ENCODE results near the gene GALNT10.

The GALNT10 gene

GRCh38 chr5:154344461-154344860, 153.9 kb downstream of the GALNT10 start:
- Histone ChIP-seq H3K4me2 (ENCODE audit: low read length) (no peak overlapping the region), H2BK120ac (ENCODE audit: insufficient read depth, low read length, poor library complexity) (no peak overlapping the region), H2BK12ac (ENCODE audit: low read length) (no peak overlapping the region), H4K91ac (ENCODE audit: low read depth, low read length) (no peak overlapping the region), H3K23ac (ENCODE audit: low read length) (no peak overlapping the region), H3K36me3 (ENCODE audit: control insufficient read depth in 1 of 2, insufficient read depth in 2 of 2, low read length in 2 of 2) (peaks cover 2% of the 10 kb centered on the region in 2 experiments), H3K4me3 (ENCODE audit: low read depth, low read length) (no peak overlapping the region), H4K8ac (ENCODE audit: low read depth, low read length) (no peak overlapping the region), H3K4me1 (ENCODE audit: control insufficient read depth in 1 of 2, insufficient read depth in 2 of 2, low read length in 2 of 2) (peaks cover 0 to 2% of the 10 kb centered on the region in 2 experiments), H2AK5ac (ENCODE audit: low read length) (no peak overlapping the region), H3K9ac (ENCODE audit: low read length) (no peak overlapping the region), H3K4ac (ENCODE audit: low read depth, low read length) (no peak overlapping the region), H3K14ac (ENCODE audit: low read length) (no peak overlapping the region), H4K12ac (ENCODE audit: low read depth, low read length) (no peak overlapping the region), H3K9me3 (ENCODE audit: insufficient read depth, low read depth, low read length) (no peaks in the 10 kb centered on the region), H3K27ac (ENCODE audit: low read depth, low read length) (no peak overlapping the region), H3K27me3 (ENCODE audit: insufficient read depth, low read length) (no peaks in the 10 kb centered on the region), H2AFZ (ENCODE audit: insufficient read depth, low read length, poor library complexity) (no peak overlapping the region), H3K79me2 (ENCODE audit: control insufficient read depth, insufficient read depth, low read length, poor library complexity) (no peaks in the 10 kb centered on the region), H3K79me1 (ENCODE audit: low read length) (peaks cover 2% of the 10 kb centered on the region), H3K18ac (ENCODE audit: low read length) (no peak overlapping the region), H2BK5ac (ENCODE audit: low read depth, low read length, poor library complexity) (no peak overlapping the region)
- no peak for DNase-seq
- WGBS (ENCODE audit: extremely low coverage, insufficient coverage, insufficient read length): 100% methylated on average over 3 of the region's 5 CpGs

GRCh38 chr5:154345255-154345952, 154.9 kb downstream of the GALNT10 start:
- Histone ChIP-seq H4K12ac (ENCODE audit: low read depth, low read length) (no peak overlapping the region), H3K14ac (ENCODE audit: low read length) (no peak overlapping the region), H2AFZ (ENCODE audit: insufficient read depth, low read length, poor library complexity) (no peak overlapping the region), H3K4me1 (ENCODE audit: control insufficient read depth in 1 of 2, insufficient read depth in 2 of 2, low read length in 2 of 2) (peaks cover 0 to 3% of the 10 kb centered on the region in 2 experiments), H2BK120ac (ENCODE audit: insufficient read depth, low read length, poor library complexity) (no peak overlapping the region), H3K4me3 (ENCODE audit: low read depth, low read length) (no peak overlapping the region), H3K9ac (ENCODE audit: low read length) (no peak overlapping the region), H3K9me3 (ENCODE audit: insufficient read depth, low read depth, low read length) (no peaks in the 10 kb centered on the region), H3K23ac (ENCODE audit: low read length) (no peak overlapping the region), H3K79me1 (ENCODE audit: low read length) (peaks cover 2% of the 10 kb centered on the region), H3K27ac (ENCODE audit: low read depth, low read length) (no peak overlapping the region), H3K4ac (ENCODE audit: low read depth, low read length) (no peak overlapping the region), H3K4me2 (ENCODE audit: low read length) (no peak overlapping the region), H2BK5ac (ENCODE audit: low read depth, low read length, poor library complexity) (no peak overlapping the region), H4K8ac (ENCODE audit: low read depth, low read length) (no peak overlapping the region), H3K79me2 (ENCODE audit: control insufficient read depth, insufficient read depth, low read length, poor library complexity) (no peaks in the 10 kb centered on the region), H2AK5ac (ENCODE audit: low read length) (no peak overlapping the region), H3K36me3 (ENCODE audit: control insufficient read depth in 1 of 2, insufficient read depth in 2 of 2, low read length in 2 of 2) (peaks cover 2% of the 10 kb centered on the region in 2 experiments), H3K18ac (ENCODE audit: low read length) (no peak overlapping the region), H3K27me3 (ENCODE audit: insufficient read depth, low read length) (no peaks in the 10 kb centered on the region), H4K91ac (ENCODE audit: low read depth, low read length) (no peak overlapping the region), H2BK12ac (ENCODE audit: low read length) (no peak overlapping the region)
- no CpG with 5 or more reads among the region's 5 CpGs for WGBS (ENCODE audit: extremely low coverage, insufficient coverage, insufficient read length)
- DNase-seq: no peak

GRCh38 chr5:154346427-154346826, 155.9 kb downstream of the GALNT10 start:
- Histone ChIP-seq H4K12ac (ENCODE audit: low read depth, low read length) (no peak overlapping the region), H4K8ac (ENCODE audit: low read depth, low read length) (no peak overlapping the region), H3K27ac (ENCODE audit: low read depth, low read length) (no peak overlapping the region), H3K79me1 (ENCODE audit: low read length) (peaks cover 2% of the 10 kb centered on the region), H2BK12ac (ENCODE audit: low read length) (no peak overlapping the region), H3K4me3 (ENCODE audit: low read depth, low read length) (no peak overlapping the region), H2AK5ac (ENCODE audit: low read length) (no peak overlapping the region), H3K23ac (ENCODE audit: low read length) (no peak overlapping the region), H3K79me2 (ENCODE audit: control insufficient read depth, insufficient read depth, low read length, poor library complexity) (no peaks in the 10 kb centered on the region), H3K18ac (ENCODE audit: low read length) (no peak overlapping the region), H3K27me3 (ENCODE audit: insufficient read depth, low read length) (no peaks in the 10 kb centered on the region), H3K36me3 (ENCODE audit: control insufficient read depth in 1 of 2, insufficient read depth in 2 of 2, low read length in 2 of 2) (peaks cover 2% of the 10 kb centered on the region in 2 experiments), H3K4ac (ENCODE audit: low read depth, low read length) (no peak overlapping the region), H3K4me1 (ENCODE audit: control insufficient read depth in 1 of 2, insufficient read depth in 2 of 2, low read length in 2 of 2) (peaks cover 0 to 3% of the 10 kb centered on the region in 2 experiments), H2BK120ac (ENCODE audit: insufficient read depth, low read length, poor library complexity) (no peak overlapping the region), H3K9ac (ENCODE audit: low read length) (no peak overlapping the region), H3K4me2 (ENCODE audit: low read length) (no peak overlapping the region), H3K9me3 (ENCODE audit: insufficient read depth, low read depth, low read length) (no peaks in the 10 kb centered on the region), H2BK5ac (ENCODE audit: low read depth, low read length, poor library complexity) (no peak overlapping the region), H2AFZ (ENCODE audit: insufficient read depth, low read length, poor library complexity) (no peak overlapping the region), H4K91ac (ENCODE audit: low read depth, low read length) (no peak overlapping the region), H3K14ac (ENCODE audit: low read length) (no peak overlapping the region)
- no CpG with 5 or more reads among the region's 1 CpG for WGBS (ENCODE audit: extremely low coverage, insufficient coverage, insufficient read length)
- DNase-seq: no peak

DNA sequence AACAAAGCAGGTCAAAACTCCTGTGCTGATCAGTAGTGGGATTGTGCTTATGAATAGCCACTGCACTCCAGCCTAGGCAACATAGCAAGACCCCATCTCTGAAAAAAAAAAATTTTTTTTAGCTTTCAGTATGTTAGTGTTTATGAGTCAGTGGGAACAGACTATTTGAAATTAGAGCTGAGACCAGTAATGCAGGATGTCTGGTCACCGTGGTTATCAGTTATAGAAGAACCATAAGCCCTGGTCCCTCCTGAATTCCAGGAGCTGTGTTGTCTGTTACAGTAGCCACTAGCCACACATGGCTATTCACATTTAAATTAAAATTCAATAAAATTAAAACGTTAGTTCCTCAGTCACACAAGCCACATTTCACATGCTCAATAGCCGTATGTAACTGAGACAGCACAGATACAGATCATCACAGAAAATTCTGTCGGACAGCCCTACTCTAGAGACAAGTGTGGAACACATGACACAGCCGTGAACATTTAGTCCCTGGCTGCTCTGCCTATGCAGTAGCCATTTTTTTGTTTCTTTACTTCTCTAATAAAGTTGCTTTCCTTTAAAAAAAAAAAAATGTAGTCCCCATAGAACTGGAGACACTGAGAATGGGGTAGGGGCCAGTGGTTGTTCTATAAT, 159.2 kb downstream of the GALNT10 start:
- H3K23ac ChIP-seq (ENCODE audit: low read length): no peak overlapping the region
- H4K8ac ChIP-seq (ENCODE audit: low read depth, low read length): no peak overlapping the region
- H3K79me2 ChIP-seq (ENCODE audit: control insufficient read depth, insufficient read depth, low read length, poor library complexity): no peaks in the 10 kb centered on the region
- no CpG with 5 or more reads among the region's 5 CpGs for WGBS (ENCODE audit: extremely low coverage, insufficient coverage, insufficient read length)
- no peak overlapping the region for H3K9ac ChIP-seq (ENCODE audit: low read length)
- no peak overlapping the region for H2AK5ac ChIP-seq (ENCODE audit: low read length)
- peaks cover under 1% of the 10 kb centered on the region for H3K79me1 ChIP-seq (ENCODE audit: low read length)
- no peak for DNase-seq
- no peak overlapping the region for H3K27ac ChIP-seq (ENCODE audit: low read depth, low read length)
- H3K4ac ChIP-seq (ENCODE audit: low read depth, low read length): no peak overlapping the region
- no peak overlapping the region for H2BK5ac ChIP-seq (ENCODE audit: low read depth, low read length, poor library complexity)
- peaks cover 0 to 7% of the 10 kb centered on the region in 2 experiments for H3K4me1 ChIP-seq (ENCODE audit: control insufficient read depth in 1 of 2, insufficient read depth in 2 of 2, low read length in 2 of 2)
- H4K12ac ChIP-seq (ENCODE audit: low read depth, low read length): no peak overlapping the region
- H3K18ac ChIP-seq (ENCODE audit: low read length): no peak overlapping the region
- no peak overlapping the region for H4K91ac ChIP-seq (ENCODE audit: low read depth, low read length)
- no peak overlapping the region for H3K14ac ChIP-seq (ENCODE audit: low read length)
- H2BK12ac ChIP-seq (ENCODE audit: low read length): no peak overlapping the region
- H3K36me3 ChIP-seq (ENCODE audit: control insufficient read depth in 1 of 2, insufficient read depth in 2 of 2, low read length in 2 of 2): peaks cover 2% of the 10 kb centered on the region in 2 experiments
- H3K4me2 ChIP-seq (ENCODE audit: low read length): no peak overlapping the region
- no peaks in the 10 kb centered on the region for H3K27me3 ChIP-seq (ENCODE audit: insufficient read depth, low read length)
- H2AFZ ChIP-seq (ENCODE audit: insufficient read depth, low read length, poor library complexity): no peak overlapping the region
- no peak overlapping the region for H3K4me3 ChIP-seq (ENCODE audit: low read depth, low read length)
- no peak overlapping the region for H2BK120ac ChIP-seq (ENCODE audit: insufficient read depth, low read length, poor library complexity)
- no peaks in the 10 kb centered on the region for H3K9me3 ChIP-seq (ENCODE audit: insufficient read depth, low read depth, low read length)
